ENCODE measurements around the gene CLEC2A. TPM values are rescaled to one million over a fixed set of nuclear protein-coding genes. Genes with fewer than 3 reads are reported as not detected.

CLEC2A gene
- total RNA-seq, 2 experiments from 2014 or later = not detected

DNA sequence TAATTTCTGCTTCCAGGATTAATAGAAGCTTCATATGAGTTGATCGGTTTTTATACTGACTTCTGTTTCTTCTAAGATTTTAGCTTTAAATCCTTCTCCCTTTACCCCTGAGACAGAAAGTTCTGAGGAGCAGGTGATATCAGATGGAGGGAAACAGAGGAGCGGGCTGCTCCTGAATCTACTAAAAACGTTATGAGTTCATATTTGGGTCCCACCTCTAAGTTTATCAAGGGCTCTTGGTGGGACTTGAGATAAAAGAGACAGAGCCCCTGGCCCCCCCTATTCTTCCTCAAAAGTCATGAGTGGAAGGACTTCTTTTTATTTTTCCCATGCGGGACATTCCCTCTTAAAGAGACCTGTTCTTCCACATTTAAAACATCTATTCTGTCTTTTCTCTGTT is 23.8 kb downstream of the CLEC2A start:
- H3K4me3 Mint-ChIP-seq = no peak overlapping the region
- no peak overlapping the region for H3K27ac Mint-ChIP-seq
- peaks cover 30% of the 10 kb centered on the region for H3K4me1 Mint-ChIP-seq
- ATAC-seq (no peak), DNase-seq (no peak)
- intact Hi-C loops (cut with DNase I, micrococcal nuclease) = no loop called here
- ChIA-PET CTCF (interaction anchor here (1.2 to 2.5 kb wide), 5 partner anchors 11 to 94 kb away, joined by 3 to 8 read pairs (median 4); no protein-coding TSS in a partner anchor), POLR2A (no interaction called here)
- H3K9me3 Mint-ChIP-seq (ENCODE audit: low read depth) = peaks cover 32% of the 10 kb centered on the region
- H3K27me3 Mint-ChIP-seq = no peaks in the 10 kb centered on the region
- H3K36me3 Mint-ChIP-seq (ENCODE audit: low read depth) = peaks cover 18% of the 10 kb centered on the region

GRCh38 chr12:9907769-9908168 is 24.4 kb downstream of the CLEC2A start:
- Mint-ChIP-seq H3K9me3 (ENCODE audit: low read depth) (peaks cover 37% of the 10 kb centered on the region), H3K4me1 (peaks cover 29% of the 10 kb centered on the region), H3K27me3 (no peaks in the 10 kb centered on the region), H3K27ac (no peak overlapping the region), H3K36me3 (ENCODE audit: low read depth) (peaks cover 18% of the 10 kb centered on the region), H3K4me3 (no peak overlapping the region)
- ATAC-seq (no peak), DNase-seq (no peak)
- ChIA-PET CTCF (interaction anchor here (0.7 to 2.5 kb wide), 9 partner anchors 10 to 169 kb away, joined by 3 to 11 read pairs (median 4); no protein-coding TSS in a partner anchor), POLR2A (no interaction called here)
- intact Hi-C loops (cut with DNase I, micrococcal nuclease) = no loop called here

DNA sequence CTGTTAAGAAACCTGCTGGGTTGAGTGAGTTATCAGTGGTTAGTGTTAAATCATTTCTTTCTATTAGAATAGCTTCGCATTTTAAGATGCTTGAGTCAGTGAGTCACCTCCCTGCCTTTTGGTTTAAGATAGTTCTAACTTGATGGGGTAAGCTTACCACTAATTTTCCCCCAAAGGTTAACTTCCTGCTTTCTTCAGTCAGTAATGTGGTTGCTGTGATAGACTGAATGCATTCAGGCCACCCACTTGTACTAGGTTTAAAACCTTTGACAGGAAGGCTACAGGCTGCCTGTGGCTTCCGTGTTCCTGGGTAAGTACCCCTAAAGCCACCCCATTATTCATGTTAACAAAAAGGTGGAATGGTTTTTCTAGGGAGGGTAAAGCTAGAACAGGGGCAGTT is 25.3 kb downstream of the CLEC2A start:
- H3K27ac Mint-ChIP-seq = peak overlapping the region; percentile 61
- peak; percentile 98 for ATAC-seq
- peaks cover 37% of the 10 kb centered on the region for H3K9me3 Mint-ChIP-seq (ENCODE audit: low read depth)
- intact Hi-C loops (cut with DNase I, micrococcal nuclease) = no loop called here
- POLR2A ChIA-PET = no interaction called here
- peaks cover 27% of the 10 kb centered on the region for H3K4me1 Mint-ChIP-seq
- peaks cover 20% of the 10 kb centered on the region for H3K36me3 Mint-ChIP-seq (ENCODE audit: low read depth)
- H3K27me3 Mint-ChIP-seq = no peaks in the 10 kb centered on the region
- CTCF ChIA-PET = interaction anchor here (0.7 to 2.5 kb wide), 13 partner anchors 9 to 169 kb away, joined by 3 to 11 read pairs (median 5); no protein-coding TSS in a partner anchor
- DNase-seq = peak; percentile 30
- H3K4me3 Mint-ChIP-seq = no peak overlapping the region

DNA sequence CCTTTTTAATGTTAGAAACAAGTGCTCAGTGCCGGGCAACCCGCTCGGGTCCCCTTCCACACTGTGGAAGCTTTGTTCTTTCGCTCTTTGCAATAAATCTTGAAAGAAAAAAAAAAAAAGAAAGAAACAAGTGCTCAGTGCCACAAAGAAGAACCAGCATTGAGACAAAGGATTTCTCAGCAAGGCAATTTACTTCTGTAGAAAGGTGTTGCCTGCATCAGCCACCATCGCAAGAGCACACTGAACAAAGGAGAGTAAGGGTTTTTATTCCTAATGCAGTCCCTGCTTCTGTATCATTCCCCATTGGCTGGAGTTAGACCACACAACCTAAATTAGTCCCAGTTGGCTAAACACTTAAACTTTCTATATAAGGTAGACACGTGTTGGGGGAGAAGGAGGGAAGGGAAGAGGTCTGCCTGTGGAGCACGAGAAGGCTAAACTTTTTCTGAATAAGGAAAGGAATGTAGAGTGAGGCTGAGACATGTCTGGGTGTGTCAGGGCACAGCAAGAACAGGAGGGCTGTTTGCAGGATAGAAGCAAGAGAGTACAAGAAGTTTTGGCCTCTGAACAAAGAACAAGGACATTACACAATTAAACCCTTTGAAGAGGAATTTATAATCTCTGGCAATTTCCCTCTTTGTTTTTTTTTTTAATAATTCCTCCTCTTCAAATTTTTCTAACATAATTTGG is 29.5 kb downstream of the CLEC2A start:
- intact Hi-C loops (cut with DNase I, micrococcal nuclease) = no loop called here
- CTCF ChIA-PET = interaction anchor here (0.7 kb wide), 1 partner anchor 43 kb away, joined by 4 read pairs; no protein-coding TSS in a partner anchor
- H3K36me3 Mint-ChIP-seq (ENCODE audit: low read depth) = peaks cover 6% of the 10 kb centered on the region
- no peak overlapping the region for H3K27ac Mint-ChIP-seq
- H3K27me3 Mint-ChIP-seq = no peaks in the 10 kb centered on the region
- no peak overlapping the region for H3K4me3 Mint-ChIP-seq
- peaks cover 14% of the 10 kb centered on the region for H3K9me3 Mint-ChIP-seq (ENCODE audit: low read depth)
- H3K4me1 Mint-ChIP-seq = peaks cover 22% of the 10 kb centered on the region
- DNase-seq (no peak), ATAC-seq (no peak)
- POLR2A ChIA-PET = no interaction called here

GRCh38 chr12:9900930-9901329 is 31.2 kb downstream of the CLEC2A start:
- intact Hi-C loops (cut with DNase I, micrococcal nuclease) = no loop called here
- DNase-seq (no peak), ATAC-seq (no peak)
- no peak overlapping the region for H3K4me3 Mint-ChIP-seq
- no peak overlapping the region for H3K27ac Mint-ChIP-seq
- CTCF ChIA-PET = interaction anchor here (1.5 kb wide), 1 partner anchor 14 kb away, joined by 5 read pairs; no protein-coding TSS in a partner anchor
- H3K4me1 Mint-ChIP-seq = peaks cover 4% of the 10 kb centered on the region
- H3K9me3 Mint-ChIP-seq (ENCODE audit: low read depth) = peaks cover 14% of the 10 kb centered on the region
- POLR2A ChIA-PET = no interaction called here
- H3K27me3 Mint-ChIP-seq = no peaks in the 10 kb centered on the region
- peaks cover 6% of the 10 kb centered on the region for H3K36me3 Mint-ChIP-seq (ENCODE audit: low read depth)

GRCh38 chr12:9899209-9899608 is 33.0 kb downstream of the CLEC2A start:
- DNase-seq (no peak), ATAC-seq (no peak)
- Mint-ChIP-seq H3K27me3 (no peaks in the 10 kb centered on the region), H3K9me3 (ENCODE audit: low read depth) (peaks cover 14% of the 10 kb centered on the region), H3K4me3 (no peak overlapping the region), H3K27ac (no peak overlapping the region), H3K36me3 (ENCODE audit: low read depth) (peaks cover 6% of the 10 kb centered on the region), H3K4me1 (no peaks in the 10 kb centered on the region)
- intact Hi-C loops (cut with DNase I, micrococcal nuclease) = no loop called here
- ChIA-PET POLR2A (no interaction called here), CTCF (no interaction called here)

GRCh38 chr12:9897535-9897934 is 34.6 kb downstream of the CLEC2A start:
- Mint-ChIP-seq H3K4me3 (no peak overlapping the region), H3K27me3 (no peaks in the 10 kb centered on the region), H3K4me1 (no peaks in the 10 kb centered on the region), H3K27ac (no peak overlapping the region), H3K9me3 (ENCODE audit: low read depth) (peaks cover 4% of the 10 kb centered on the region), H3K36me3 (ENCODE audit: low read depth) (peaks cover 3% of the 10 kb centered on the region)
- POLR2A ChIA-PET = no interaction called here
- intact Hi-C loops (cut with DNase I, micrococcal nuclease) = no loop called here
- CTCF ChIA-PET = interaction anchor here (1.0 to 1.2 kb wide), 2 partner anchors 8 to 10 kb away, joined by 3 to 6 read pairs; no protein-coding TSS in a partner anchor
- ATAC-seq (no peak), DNase-seq (no peak)

DNA sequence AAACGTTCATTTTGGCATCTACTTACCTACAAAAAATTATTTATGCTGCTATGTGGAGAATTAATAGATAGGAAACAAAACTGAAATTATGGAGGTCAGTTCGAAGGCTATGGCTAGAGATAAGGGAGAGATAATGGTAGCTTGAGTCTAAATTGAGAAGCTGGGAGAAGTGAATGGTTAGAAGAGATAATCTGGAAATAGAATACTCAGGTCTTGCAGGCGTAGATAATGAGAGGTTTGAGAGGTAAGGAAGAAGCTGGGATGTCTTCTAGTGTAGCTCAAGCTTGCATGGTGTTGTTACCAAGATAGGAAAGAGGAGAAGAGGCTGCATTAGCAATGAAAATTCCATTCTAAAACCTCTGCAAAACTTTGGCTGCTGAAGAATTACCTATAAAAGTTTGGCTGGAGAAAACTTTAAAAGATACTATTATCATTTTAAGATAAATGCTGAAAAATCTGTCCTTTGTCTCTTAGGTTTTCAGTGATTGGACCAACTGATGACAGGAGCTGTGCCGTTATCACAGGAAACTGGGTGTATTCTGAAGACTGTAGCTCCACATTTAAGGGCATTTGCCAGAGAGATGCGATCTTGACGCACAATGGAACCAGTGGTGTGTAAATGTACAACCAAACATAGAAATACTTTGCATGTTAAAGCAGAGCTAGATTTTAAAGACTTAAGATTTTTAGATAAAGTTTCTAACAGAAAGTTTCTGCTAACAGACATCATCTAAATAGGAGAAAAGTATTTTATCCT is 36.8 kb downstream of the CLEC2A start:
- Mint-ChIP-seq H3K36me3 (ENCODE audit: low read depth) (no peaks in the 10 kb centered on the region), H3K4me3 (no peak overlapping the region), H3K4me1 (no peaks in the 10 kb centered on the region), H3K27ac (no peak overlapping the region), H3K27me3 (no peaks in the 10 kb centered on the region), H3K9me3 (ENCODE audit: low read depth) (no peaks in the 10 kb centered on the region)
- ATAC-seq = no peak
- DNase-seq = no peak
- intact Hi-C loops (cut with DNase I, micrococcal nuclease) = no loop called here
- POLR2A ChIA-PET = no interaction called here
- CTCF ChIA-PET = interaction anchor here (0.7 to 2.4 kb wide), 6 partner anchors 8 to 220 kb away, joined by 3 to 11 read pairs (median 4); no protein-coding TSS in a partner anchor

DNA sequence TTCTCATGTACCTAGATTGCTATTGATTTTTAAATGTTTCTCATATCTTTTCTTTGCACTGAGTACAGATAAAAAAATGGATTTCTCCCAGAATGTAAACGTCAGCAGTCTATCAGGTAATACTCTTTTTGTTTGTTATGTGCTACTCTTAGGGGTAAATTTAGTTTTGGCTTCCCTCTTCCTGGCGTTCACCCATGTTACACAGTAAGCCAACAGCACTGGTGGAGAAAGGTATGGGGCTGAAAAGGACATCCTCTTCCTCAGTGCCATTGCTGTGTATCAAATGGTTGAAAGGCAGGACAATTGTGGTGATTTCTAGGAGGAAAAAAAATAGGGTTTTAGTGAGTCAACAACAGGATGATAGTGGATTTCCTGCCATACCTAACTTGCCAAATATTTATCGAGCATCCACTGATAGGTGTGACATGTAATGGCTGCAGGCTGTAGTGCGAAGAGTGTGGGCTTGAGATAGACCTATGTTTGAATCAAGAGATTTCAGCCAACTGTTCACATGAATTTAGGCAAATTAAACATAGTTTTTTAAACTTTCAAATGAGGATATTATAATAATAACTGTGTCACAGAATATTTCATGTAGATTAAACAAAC is 43.4 kb downstream of the CLEC2A start:
- Mint-ChIP-seq H3K27me3 (no peaks in the 10 kb centered on the region), H3K4me3 (no peak overlapping the region), H3K9me3 (ENCODE audit: low read depth) (no peaks in the 10 kb centered on the region), H3K27ac (no peak overlapping the region), H3K36me3 (ENCODE audit: low read depth) (no peaks in the 10 kb centered on the region), H3K4me1 (peaks cover 4% of the 10 kb centered on the region)
- ATAC-seq = no peak
- intact Hi-C loops (cut with DNase I, micrococcal nuclease) = no loop called here
- CTCF ChIA-PET = no interaction called here
- POLR2A ChIA-PET = no interaction called here
- no peak for DNase-seq

- Mint-ChIP-seq H3K27ac (no peak overlapping the region), H3K4me1 (peaks cover 5% of the 10 kb centered on the region), H3K9me3 (ENCODE audit: low read depth) (no peaks in the 10 kb centered on the region), H3K4me3 (no peak overlapping the region), H3K36me3 (ENCODE audit: low read depth) (no peaks in the 10 kb centered on the region), H3K27me3 (no peaks in the 10 kb centered on the region)
- intact Hi-C loops (cut with DNase I, micrococcal nuclease) = no loop called here
- ATAC-seq (no peak), DNase-seq (no peak)
- ChIA-PET CTCF (no interaction called here), POLR2A (no interaction called here)
These were observed 49.0 kb downstream of the CLEC2A start for GRCh38 chr12:9883175-9883574.

DNA sequence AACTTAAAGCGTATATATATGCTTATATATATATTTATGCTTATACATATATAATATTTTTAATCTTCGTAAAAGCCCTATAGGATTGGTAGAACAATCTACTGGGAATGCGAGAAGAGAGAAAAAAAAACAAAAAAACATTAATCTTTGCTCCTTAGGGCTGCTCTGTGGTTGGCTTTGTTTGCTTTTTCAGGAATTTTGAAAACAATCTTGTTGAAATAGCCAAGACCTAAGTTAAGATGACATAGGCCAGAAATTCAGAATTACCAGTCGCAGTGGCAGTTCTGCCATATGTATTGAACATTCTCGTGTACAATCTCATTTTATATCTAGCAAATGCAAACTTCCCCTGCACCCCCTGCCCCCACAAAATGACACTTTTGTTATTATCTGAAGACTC is 50.2 kb downstream of the CLEC2A start:
- Mint-ChIP-seq H3K27ac (no peak overlapping the region), H3K27me3 (no peaks in the 10 kb centered on the region), H3K9me3 (ENCODE audit: low read depth) (no peaks in the 10 kb centered on the region), H3K4me1 (peaks cover 5% of the 10 kb centered on the region), H3K36me3 (ENCODE audit: low read depth) (no peaks in the 10 kb centered on the region), H3K4me3 (no peak overlapping the region)
- CTCF ChIA-PET = no interaction called here
- DNase-seq (no peak), ATAC-seq (no peak)
- POLR2A ChIA-PET = no interaction called here
- intact Hi-C loops (cut with DNase I, micrococcal nuclease) = no loop called here
